Neural cell (in vitro differentiated cells): ENCODE data around the gene CD248. TPM values are rescaled to one million over a fixed set of nuclear protein-coding genes. Genes with fewer than 3 reads are reported as not detected.
A peak's percentile ranks its signal among the peaks of the same experiment; 100 is the strongest.

Source experiments
- H2AFZ ChIP-seq: fragments of 200-600, 300-800 bp; sonication (generic), shearing (Covaris generic); 2 replicates; pipeline ENCODE4 v1.6.0; 2014; ENCODE audit warnings: low read depth, mild to moderate bottlenecking, antibody characterized with exemption, low read length, moderate library complexity
- H3F3A ChIP-seq: fragments of 200-600 bp; shearing (Covaris generic); 2 replicates; pipeline ENCODE4 v1.6.1; 2016; ENCODE audit warnings: mild to moderate bottlenecking, moderate library complexity, mixed read lengths, antibody characterized with exemption, low read length; ENCODE audit not compliant: insufficient read depth, poor library complexity, severe bottlenecking
- H3K27ac ChIP-seq: fragments of 200-600, 300-800 bp; sonication (generic), shearing (Covaris generic); 2 replicates; pipeline ENCODE4 v1.5.1; 2014; ENCODE audit warnings: mild to moderate bottlenecking, low read length, moderate library complexity
- H3K27me3 ChIP-seq: fragments of 300-800, 200-600 bp; sonication (generic), shearing (Covaris generic); 2 replicates; pipeline ENCODE4 v1.6.0; 2014; ENCODE audit warnings: mild to moderate bottlenecking, low read depth, low read length, moderate library complexity; ENCODE audit not compliant: insufficient read depth
- H3K36me3 ChIP-seq: fragments of 300-800, 200-600 bp; sonication (generic), shearing (Covaris generic); 2 replicates; pipeline ENCODE4 v1.5.1; 2014; ENCODE audit warnings: mild to moderate bottlenecking, antibody characterized with exemption, low read length, moderate library complexity; ENCODE audit not compliant: insufficient read depth
- H3K4me2 ChIP-seq: fragments of 300-800, 200-600 bp; sonication (generic), shearing (Covaris generic); 2 replicates; pipeline ENCODE4 v1.6.0; 2014; ENCODE audit warnings: mild to moderate bottlenecking, low read length
- H3K4me3 ChIP-seq: fragments of 300-800, 200-600 bp; sonication (generic), shearing (Covaris generic); 2 replicates; pipeline ENCODE4 v1.5.1; 2014; ENCODE audit warnings: mild to moderate bottlenecking, low read length, moderate library complexity
- H3K79me2 ChIP-seq: fragments of 200-600 bp; shearing (Covaris generic); replicated peaks from 2 replicates; pipeline ENCODE4 v1.6.0; 2014; ENCODE audit warnings: mild to moderate bottlenecking, low read length, moderate library complexity; ENCODE audit not compliant: insufficient read depth
- H3K9ac ChIP-seq: fragments of 300-800, 200-600 bp; sonication (generic), shearing (Covaris generic); 2 replicates; pipeline ENCODE4 v1.6.1; 2016; ENCODE audit warnings: mild to moderate bottlenecking, low read length, mixed read lengths
- H3K9me2 ChIP-seq: fragments of 200-600 bp; shearing (Covaris generic); 2 replicates; pipeline ENCODE4 v1.6.1; 2016; ENCODE audit warnings: mild to moderate bottlenecking, low read length, mixed read lengths; ENCODE audit not compliant: insufficient read depth
- H3K9me3 ChIP-seq: fragments of 200-600, 300-800 bp; sonication (generic), shearing (Covaris generic); 2 replicates; pipeline ENCODE4 v1.6.1; 2016; ENCODE audit warnings: mild to moderate bottlenecking, mixed run types, low read length, moderate library complexity, mixed read lengths
- H4K20me1 ChIP-seq: fragments of 200-600 bp; shearing (Covaris generic); 2 replicates; pipeline ENCODE4 v1.6.1; 2016; ENCODE audit warnings: mild to moderate bottlenecking, mixed run types; ENCODE audit not compliant: insufficient read depth
- CTCF ChIP-seq: fragments of 450-650 bp; IDR thresholded peaks from 2 replicates; pipeline ENCODE4 v1.5.1; 2014; ENCODE audit warnings: antibody characterized with exemption, mild to moderate bottlenecking, moderate library complexity; ENCODE audit not compliant: poor library complexity, severe bottlenecking
- EP300 ChIP-seq: fragments of 450-650 bp; conservative IDR thresholded peaks from 2 replicates; pipeline ENCODE4 v1.6.1; 2014; ENCODE audit warnings: antibody characterized with exemption, mild to moderate bottlenecking, moderate library complexity; ENCODE audit not compliant: poor library complexity, severe bottlenecking
- MXI1 ChIP-seq: fragments of 450-650 bp; conservative IDR thresholded peaks from 2 replicates; pipeline ENCODE4 v1.6.1; 2014; ENCODE audit warnings: antibody characterized with exemption, mild to moderate bottlenecking; ENCODE audit not compliant: poor library complexity, severe bottlenecking
- POLR2AphosphoS5 ChIP-seq: IDR thresholded peaks from 2 replicates; pipeline ENCODE4 v1.6.1; 2012
- RAD21 ChIP-seq: fragments of 450-650 bp; conservative IDR thresholded peaks from 2 replicates; pipeline ENCODE4 v1.6.1; 2014; ENCODE audit warnings: antibody characterized with exemption, mild to moderate bottlenecking, moderate library complexity
- REST ChIP-seq: IDR thresholded peaks from 2 replicates; pipeline ENCODE4 v1.6.1; 2012; ENCODE audit warnings: borderline replicate concordance
- SMC3 ChIP-seq: fragments of 450-650 bp; conservative IDR thresholded peaks from 2 replicates; pipeline ENCODE4 v1.6.1; 2014; ENCODE audit warnings: antibody characterized with exemption, mild to moderate bottlenecking, moderate library complexity; ENCODE audit not compliant: poor library complexity
- TAF1 ChIP-seq: IDR thresholded peaks from 2 replicates; pipeline ENCODE4 v1.6.1; 2012; ENCODE audit warnings: low read depth
- polyA plus RNA-seq: library from polyadenylated mRNA; depleted of rRNA; stranded (reverse); fragments of >200 nt; gene quantifications from 2 replicates; pipeline ENCODE4 v1.2.3, GENCODE V29; 2014

The CD248 gene
- polyA plus RNA-seq, 1 donor from 2014 or later: not detected

- Histone ChIP-seq H3K9me2 (no peaks in the 10 kb centered on the region), H3K27me3 (no peaks in the 10 kb centered on the region), H3F3A (peaks cover 3% of the 10 kb centered on the region), H3K4me2 (peak overlapping the region; percentile 87), H2AFZ (peak overlapping the region; percentile 54), H3K36me3 (no peaks in the 10 kb centered on the region), H4K20me1 (no peaks in the 10 kb centered on the region), H3K4me3 (peak overlapping the region; percentile 100), H3K9me3 (no peaks in the 10 kb centered on the region), H3K27ac (peak overlapping the region; percentile 96), H3K79me2 (peaks cover 31% of the 10 kb centered on the region), H3K9ac (peak overlapping the region; percentile 99)
- peak; percentile 7 for TF ChIP-seq EP300
- no peak for TF ChIP-seq CTCF
- TF ChIP-seq REST: no peak
- TF ChIP-seq POLR2AphosphoS5: no peak
Measured at GRCh38 chr11:66345316-66345649, 28.4 kb upstream of the CD248 start.

GRCh38 chr11:66344550-66345315, 27.9 kb upstream of the CD248 start, which contains the start of gene BRMS1:
Gene BRMS1, minus strand, starts transcription at chr11:66345104. Its CDS starts 2,870 bp downstream, at chr11:66342234.
- H3K9me3 ChIP-seq: no peaks in the 10 kb centered on the region
- H2AFZ ChIP-seq: peak within 1 kb of the TSS; percentile 54
- no peaks in the 10 kb centered on the region for H3K36me3 ChIP-seq
- no peaks in the 10 kb centered on the region for H3K9me2 ChIP-seq
- peak within 1 kb of the TSS; percentile 96 for H3K27ac ChIP-seq
- no peaks in the 10 kb centered on the region for H3K27me3 ChIP-seq
- peaks cover 3% of the 10 kb centered on the region for H3F3A ChIP-seq
- H3K9ac ChIP-seq: peak within 1 kb of the TSS; percentile 99
- H3K4me2 ChIP-seq: peak within 1 kb of the TSS; percentile 87
- peaks cover 31% of the 10 kb centered on the region for H3K79me2 ChIP-seq
- no peaks in the 10 kb centered on the region for H4K20me1 ChIP-seq
- H3K4me3 ChIP-seq: peak within 1 kb of the TSS; percentile 100
- TF ChIP-seq SMC3: peak; percentile 38
- peak; percentile 70 for TF ChIP-seq EP300
- peak; percentile 92 for TF ChIP-seq MXI1
- peak; percentile 73 for TF ChIP-seq POLR2AphosphoS5
- TF ChIP-seq CTCF: peak; percentile 56
- no peak for TF ChIP-seq TAF1
- no peak for TF ChIP-seq RAD21
